ENCODE measurements around the gene MRPL45.

DNA sequence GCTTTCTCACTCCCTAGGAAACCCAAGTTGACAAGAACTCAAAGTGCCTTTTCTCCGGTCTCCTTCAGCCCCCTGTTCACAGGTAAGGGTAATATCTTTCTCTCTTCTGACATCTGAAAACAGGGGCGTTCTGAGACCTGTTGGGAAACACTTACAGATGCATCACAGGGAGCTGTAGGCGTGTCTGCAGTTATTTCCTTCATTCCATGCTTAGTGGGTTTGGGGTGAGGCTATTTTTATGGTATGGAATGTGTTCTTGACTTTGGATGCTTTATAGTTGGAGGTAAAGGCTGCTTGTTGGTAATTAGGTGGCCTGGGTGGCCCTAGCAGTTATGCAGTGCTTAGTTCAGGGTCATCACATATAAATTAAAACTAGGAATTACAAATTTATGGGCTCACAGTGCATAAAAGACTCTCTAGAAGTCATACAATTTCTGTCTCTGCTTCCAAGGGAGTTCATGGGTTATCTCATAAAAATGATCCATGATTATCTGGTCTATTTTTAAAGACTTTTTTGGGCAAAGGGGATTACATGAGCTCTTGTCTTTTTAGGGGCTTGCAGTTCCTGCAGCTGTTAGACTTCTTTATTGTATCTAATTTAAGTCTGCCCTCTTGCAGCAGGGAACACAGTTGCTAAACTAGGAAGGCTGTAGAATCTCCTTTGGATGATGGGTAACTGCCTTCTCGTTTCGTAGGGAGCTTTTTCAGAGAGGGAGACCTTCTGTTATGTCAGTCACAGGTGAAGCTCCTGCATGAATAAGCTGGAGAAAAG is 64.9 kb downstream of the MRPL45 start:
- TF ChIP-seq GATA3 (IDR thresholded peaks at IDR 0.05; ENCODE audit: low read depth, low read length): no peak
- no peak for TF ChIP-seq GATA2 (IDR thresholded peaks at IDR 0.05; ENCODE audit: low read depth, low read length)
